GM12801 (cell line): ENCODE measurements around the gene ZNF316.

Experiments
- CTCF ChIP-seq: IDR thresholded peaks from one replicate; pipeline ENCODE4 v1.5.1; 2011; ENCODE audit warnings: control low read depth; ENCODE audit not compliant: insufficient read length; ENCODE audit errors: extremely low read depth

The ZNF316 gene

GRCh38 chr7:6654842-6655610, 17.9 kb downstream of the ZNF316 start:
- TF ChIP-seq CTCF = no peak

GRCh38 chr7:6655636-6656385, 18.7 kb downstream of the ZNF316 start:
- TF ChIP-seq CTCF = no peak

- TF ChIP-seq CTCF = no peak
Measured at GRCh38 chr7:6656413-6656812, 19.3 kb downstream of the ZNF316 start.

GRCh38 chr7:6658618-6659345, 21.7 kb downstream of the ZNF316 start:
- no peak for TF ChIP-seq CTCF

GRCh38 chr7:6675807-6676405, 38.8 kb downstream of the ZNF316 start:
- TF ChIP-seq CTCF = no peak

GRCh38 chr7:6680146-6680545, 43.0 kb downstream of the ZNF316 start:
- no peak for TF ChIP-seq CTCF

GRCh38 chr7:6691103-6691502, 54.0 kb downstream of the ZNF316 start:
- no peak for TF ChIP-seq CTCF
